ENCODE data around the gene UGT2A1.

UGT2A1 gene

GRCh38 chr4:69658133-69658532 is 5.1 kb upstream of the UGT2A1 start:
- H3K4me3 ChIP-seq (replicated peaks; ENCODE audit: low read depth, low read length) = no peak overlapping the region
- TF ChIP-seq CTCF (IDR thresholded peaks at IDR 0.05; ENCODE audit: low read depth, low read length, missing control alignments) = no peak
- no peak for DNase-seq (ENCODE audit: extremely low read depth, low read depth)

GRCh38 chr4:69656653-69657158 is 3.7 kb upstream of the UGT2A1 start:
- TF ChIP-seq CTCF (IDR thresholded peaks at IDR 0.05; ENCODE audit: low read depth, low read length, missing control alignments) = no peak
- DNase-seq (ENCODE audit: extremely low read depth, low read depth) = no peak
- H3K4me3 ChIP-seq (replicated peaks; ENCODE audit: low read depth, low read length) = no peak overlapping the region

- no peak for TF ChIP-seq CTCF (IDR thresholded peaks at IDR 0.05; ENCODE audit: low read depth, low read length, missing control alignments)
- H3K4me3 ChIP-seq (replicated peaks; ENCODE audit: low read depth, low read length) = no peak overlapping the region
- DNase-seq (ENCODE audit: extremely low read depth, low read depth) = no peak
These were observed 2.2 kb downstream of the UGT2A1 start for GRCh38 chr4:69650872-69651271.

GRCh38 chr4:69649629-69650028 is 3.4 kb downstream of the UGT2A1 start:
- no peak overlapping the region for H3K4me3 ChIP-seq (replicated peaks; ENCODE audit: low read depth, low read length)
- no peak for TF ChIP-seq CTCF (IDR thresholded peaks at IDR 0.05; ENCODE audit: low read depth, low read length, missing control alignments)
- DNase-seq (ENCODE audit: extremely low read depth, low read depth) = no peak

GRCh38 chr4:69649207-69649606 is 3.8 kb downstream of the UGT2A1 start:
- no peak overlapping the region for H3K4me3 ChIP-seq (replicated peaks; ENCODE audit: low read depth, low read length)
- TF ChIP-seq CTCF (IDR thresholded peaks at IDR 0.05; ENCODE audit: low read depth, low read length, missing control alignments) = no peak
- DNase-seq (ENCODE audit: extremely low read depth, low read depth) = no peak

- no peak for DNase-seq (ENCODE audit: extremely low read depth, low read depth)
- H3K4me3 ChIP-seq (replicated peaks; ENCODE audit: low read depth, low read length) = no peak overlapping the region
- TF ChIP-seq CTCF (IDR thresholded peaks at IDR 0.05; ENCODE audit: low read depth, low read length, missing control alignments) = no peak
These were observed 10.1 kb downstream of the UGT2A1 start for GRCh38 chr4:69642961-69643360.

GRCh38 chr4:69640289-69640688 is 12.8 kb downstream of the UGT2A1 start:
- DNase-seq (ENCODE audit: extremely low read depth, low read depth) = no peak
- TF ChIP-seq CTCF (IDR thresholded peaks at IDR 0.05; ENCODE audit: low read depth, low read length, missing control alignments) = no peak

More at GRCh38 chr4:69640289-69640688, 12.8 kb downstream of the UGT2A1 start:
- no peak overlapping the region for H3K4me3 ChIP-seq (replicated peaks; ENCODE audit: low read depth, low read length)

Data from HFF-Myc (cell line).